Esophagus squamous epithelium (tissue), 4 donors: Measurements from ENCODE around the gene CNNM4.

Experiments
- POLR2A ChIP-seq, 4 donors: fragments of 450-650 bp; IDR thresholded peaks; one replicate each; pipeline ENCODE4 v1.6.1; 2017; ENCODE audit warnings: antibody characterized with exemption in 4 of 4, mild to moderate bottlenecking in 4 of 4, moderate library complexity in 3 of 4
- TF ChIP-seq, protein P1 (sequence below), 6 experiments: fragments of 450-650 bp in 4 of 6; fragments of 200-600 bp in 2 of 6; sonication (generic) in 2 of 6; IDR thresholded peaks; one replicate each; pipeline ENCODE4 v1.5.1; 2016 to 2019; ENCODE audit warnings: antibody characterized with exemption in 6 of 6, mild to moderate bottlenecking in 4 of 6, moderate library complexity in 4 of 6

GRCh38 chr2:96837575-96837974, 76.9 kb downstream of the CNNM4 start:
- TF ChIP-seq, protein P1, sequence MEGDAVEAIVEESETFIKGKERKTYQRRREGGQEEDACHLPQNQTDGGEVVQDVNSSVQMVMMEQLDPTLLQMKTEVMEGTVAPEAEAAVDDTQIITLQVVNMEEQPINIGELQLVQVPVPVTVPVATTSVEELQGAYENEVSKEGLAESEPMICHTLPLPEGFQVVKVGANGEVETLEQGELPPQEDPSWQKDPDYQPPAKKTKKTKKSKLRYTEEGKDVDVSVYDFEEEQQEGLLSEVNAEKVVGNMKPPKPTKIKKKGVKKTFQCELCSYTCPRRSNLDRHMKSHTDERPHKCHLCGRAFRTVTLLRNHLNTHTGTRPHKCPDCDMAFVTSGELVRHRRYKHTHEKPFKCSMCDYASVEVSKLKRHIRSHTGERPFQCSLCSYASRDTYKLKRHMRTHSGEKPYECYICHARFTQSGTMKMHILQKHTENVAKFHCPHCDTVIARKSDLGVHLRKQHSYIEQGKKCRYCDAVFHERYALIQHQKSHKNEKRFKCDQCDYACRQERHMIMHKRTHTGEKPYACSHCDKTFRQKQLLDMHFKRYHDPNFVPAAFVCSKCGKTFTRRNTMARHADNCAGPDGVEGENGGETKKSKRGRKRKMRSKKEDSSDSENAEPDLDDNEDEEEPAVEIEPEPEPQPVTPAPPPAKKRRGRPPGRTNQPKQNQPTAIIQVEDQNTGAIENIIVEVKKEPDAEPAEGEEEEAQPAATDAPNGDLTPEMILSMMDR (IDR thresholded peaks at IDR 0.05) = no peak
- TF ChIP-seq POLR2A (IDR thresholded peaks at IDR 0.05) = no peak
